ENCODE data around the gene TBC1D10B.
"Not testable (repeated sequence)": the region's sequence is repeated elsewhere in the genome, so short reads cannot be mapped to it uniquely, and the experiment has no call there.

The TBC1D10B gene

DNA sequence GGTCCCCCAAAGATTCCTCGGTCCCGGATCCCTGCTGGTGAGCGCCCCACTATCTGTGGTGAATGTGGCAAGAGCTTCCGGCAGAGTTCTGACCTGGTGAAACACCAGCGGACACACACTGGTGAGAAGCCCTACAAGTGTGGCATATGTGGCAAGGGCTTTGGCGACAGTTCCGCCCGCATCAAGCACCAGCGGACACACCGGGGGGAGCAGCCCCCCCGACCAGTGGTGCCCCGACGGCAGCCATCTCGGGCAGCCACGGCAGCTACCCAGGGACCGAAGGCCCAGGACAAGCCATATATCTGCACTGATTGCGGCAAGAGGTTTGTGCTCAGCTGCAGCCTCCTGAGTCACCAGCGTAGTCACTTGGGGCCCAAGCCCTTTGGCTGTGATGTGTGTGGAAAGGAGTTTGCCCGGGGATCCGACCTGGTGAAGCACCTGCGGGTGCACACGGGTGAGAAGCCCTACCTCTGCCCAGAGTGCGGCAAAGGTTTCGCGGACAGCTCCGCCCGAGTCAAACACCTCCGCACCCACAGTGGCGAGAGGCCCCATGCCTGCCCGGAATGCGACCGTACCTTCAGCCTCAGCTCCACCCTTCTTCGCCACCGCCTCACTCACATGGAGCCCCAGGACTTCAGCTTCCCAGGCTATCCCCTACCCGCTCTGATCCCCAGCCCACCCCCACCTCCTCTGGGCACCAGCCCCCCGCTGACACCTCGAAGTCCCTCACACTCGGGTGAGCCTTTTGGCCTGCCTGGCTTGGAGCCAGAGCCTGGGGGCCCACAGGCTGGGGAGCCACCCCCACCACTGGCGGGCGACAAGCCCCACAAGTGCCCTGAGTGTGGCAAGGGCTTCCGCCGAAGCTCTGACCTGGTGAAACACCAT, 27.7 kb upstream of the TBC1D10B start:
- DNase-seq = no peak

DNA sequence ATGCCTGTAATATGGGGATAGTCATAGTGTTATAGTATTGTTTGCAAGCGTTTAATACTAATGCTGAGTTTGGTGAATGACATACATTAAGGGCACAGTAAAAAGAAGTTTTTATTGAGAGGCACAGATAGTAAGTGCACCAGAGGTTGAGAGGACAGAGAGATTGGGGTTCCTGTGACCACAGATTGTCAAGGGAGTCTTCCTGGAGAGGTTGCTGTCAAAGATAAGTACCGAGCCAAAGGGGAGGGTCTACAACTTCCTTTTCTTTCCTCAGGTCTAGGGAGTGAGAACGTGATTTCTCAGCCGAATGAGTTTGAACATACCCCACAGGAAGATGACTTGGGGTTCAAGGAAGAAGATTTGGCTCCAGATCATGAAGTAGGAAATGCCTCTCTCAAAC, 26.8 kb upstream of the TBC1D10B start:
- no peak for DNase-seq

DNA sequence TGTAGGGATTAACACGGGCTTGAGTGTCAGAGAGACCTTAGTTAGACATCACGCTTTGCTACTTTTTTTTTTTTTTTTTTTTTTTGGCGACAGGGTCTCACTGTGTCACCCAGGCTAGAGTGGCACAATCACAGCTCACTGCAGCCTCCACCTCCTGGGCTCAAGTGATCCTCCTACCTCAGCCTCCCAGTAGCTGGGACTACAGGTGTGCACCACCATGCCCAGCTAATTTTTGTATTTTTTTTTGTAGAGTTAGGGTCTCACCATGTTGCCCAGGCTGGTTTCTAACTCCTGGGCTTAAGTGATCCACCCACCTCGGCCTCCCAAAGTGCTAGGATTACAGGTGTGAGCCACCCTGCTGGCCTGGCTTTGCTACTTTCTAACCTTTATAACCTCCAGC, 26.3 kb upstream of the TBC1D10B start:
- DNase-seq = not testable (repeated sequence)

DNA sequence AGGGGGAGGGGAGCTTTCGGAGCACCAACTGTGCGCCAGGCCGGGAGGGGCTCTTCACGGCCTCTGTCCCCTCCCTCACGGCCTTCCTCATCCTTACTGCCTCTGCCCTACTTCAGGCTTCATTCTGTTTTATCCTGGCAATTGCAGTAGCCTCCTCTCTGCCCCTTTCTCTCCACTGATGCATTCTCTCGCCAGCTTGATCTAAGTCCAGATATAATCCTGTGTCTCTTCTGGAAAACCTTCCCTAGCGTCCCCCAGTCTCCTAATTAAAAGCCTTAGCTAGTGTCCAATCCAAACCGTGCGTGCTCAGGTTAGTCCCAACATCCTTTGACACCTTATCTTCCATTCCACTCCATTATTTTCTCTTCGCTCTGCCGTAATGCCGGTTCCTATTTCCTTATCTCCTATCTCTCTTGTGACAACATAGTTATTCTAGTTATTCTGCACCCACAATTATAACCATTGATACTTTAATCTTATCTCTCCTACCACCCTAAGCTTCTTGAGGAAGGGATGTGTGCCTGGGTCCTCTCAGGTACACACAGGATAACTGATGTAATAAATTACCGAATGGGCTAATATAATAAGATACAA, 25.8 kb upstream of the TBC1D10B start:
- DNase-seq = no peak

DNA sequence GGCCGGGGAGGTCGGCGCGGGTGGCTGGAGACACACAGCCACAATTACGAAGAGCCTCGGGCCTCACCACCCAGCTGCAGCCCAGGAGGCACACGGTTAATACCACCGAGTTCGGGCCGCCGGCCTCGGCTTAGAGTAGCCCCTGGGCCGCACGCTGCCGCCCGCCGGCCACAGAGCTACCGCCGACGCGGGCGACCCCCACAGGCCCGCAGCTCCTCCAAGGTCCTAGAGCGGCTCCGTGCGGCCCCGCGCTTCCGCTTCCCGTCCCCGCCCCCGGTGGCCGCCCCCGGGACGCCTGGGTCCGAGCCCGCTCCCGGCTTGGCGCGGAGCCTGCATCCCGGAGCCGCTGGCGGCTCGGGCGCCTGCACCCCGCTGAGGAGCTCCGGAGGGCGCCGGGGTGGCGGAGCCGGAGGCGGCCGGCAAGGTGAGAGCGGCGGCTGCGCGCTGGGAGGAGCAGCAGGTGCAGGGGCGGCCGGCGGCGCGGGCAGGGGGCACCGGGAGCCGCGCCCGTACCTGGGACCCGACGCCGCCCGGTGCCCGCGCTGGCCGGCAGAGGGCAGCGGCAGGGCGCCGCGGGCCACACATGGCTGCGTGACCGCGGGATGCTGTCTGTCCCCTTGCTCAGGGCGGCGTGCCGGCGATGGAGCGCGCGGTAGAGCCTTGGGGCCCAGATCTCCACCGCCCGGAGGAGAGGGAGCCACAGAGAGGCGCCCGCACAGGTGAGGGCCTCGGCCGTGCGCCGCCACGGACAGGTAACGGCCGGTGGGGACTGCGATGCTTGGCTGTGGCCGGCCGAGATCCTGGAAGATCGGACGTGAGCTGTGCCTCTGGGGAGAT, 25.1 kb upstream of the TBC1D10B start, which contains the start of gene ZNF48:
Gene ZNF48, plus strand, starts transcription at position 266 of the 837 bp plus-strand sequence. Its CDS starts 375 bp downstream, at position 641.
- no peak for DNase-seq

DNA sequence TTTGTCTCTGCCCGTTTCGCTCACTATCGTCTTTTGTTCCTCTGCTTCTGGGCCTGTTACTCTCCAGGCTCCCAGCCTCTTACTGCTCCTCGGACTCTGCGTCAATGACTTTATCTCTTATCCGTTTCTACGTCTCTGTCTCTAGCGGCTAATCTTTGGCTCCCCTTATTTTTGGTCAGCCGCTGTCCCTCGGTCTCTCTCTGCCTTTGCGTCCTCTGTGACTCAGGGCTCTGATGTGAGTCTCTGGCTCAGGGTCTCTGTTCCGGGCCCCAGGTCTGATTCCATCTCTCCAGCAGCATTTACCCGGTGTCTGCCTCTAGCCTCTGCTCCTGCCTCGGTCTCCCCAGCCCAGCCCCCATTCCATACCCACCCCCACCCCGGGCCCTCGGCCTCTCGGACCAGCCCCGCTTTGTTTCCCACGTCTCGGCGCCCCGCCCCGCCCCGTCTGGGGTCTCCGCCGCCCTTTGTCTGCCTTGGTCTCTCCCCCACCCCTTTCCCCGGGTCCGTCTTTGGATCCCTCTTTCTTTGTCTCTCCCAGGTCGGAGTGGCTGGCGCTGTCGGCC, 24.4 kb upstream of the TBC1D10B start:
- no peak for DNase-seq

DNA sequence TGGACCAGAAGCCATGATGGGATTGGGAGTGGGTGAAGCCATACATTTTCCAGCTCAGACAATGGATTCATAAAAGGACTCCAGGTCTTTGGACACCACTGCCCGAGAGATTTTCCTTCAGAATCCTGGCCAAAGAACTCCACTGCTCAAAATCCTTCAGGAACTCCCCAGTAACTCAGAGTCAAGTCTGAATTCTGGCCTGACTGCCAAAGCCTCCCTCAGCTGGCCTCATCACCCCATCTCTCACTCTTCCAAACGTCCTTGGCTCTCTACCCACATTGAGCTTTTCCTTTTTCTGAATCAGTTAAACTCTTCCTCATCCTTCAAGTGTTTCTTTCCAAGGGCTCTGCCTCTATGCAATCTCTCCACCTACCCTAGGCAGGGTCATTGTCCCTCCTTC, 13.2 kb upstream of the TBC1D10B start:
- no peak for DNase-seq

DNA sequence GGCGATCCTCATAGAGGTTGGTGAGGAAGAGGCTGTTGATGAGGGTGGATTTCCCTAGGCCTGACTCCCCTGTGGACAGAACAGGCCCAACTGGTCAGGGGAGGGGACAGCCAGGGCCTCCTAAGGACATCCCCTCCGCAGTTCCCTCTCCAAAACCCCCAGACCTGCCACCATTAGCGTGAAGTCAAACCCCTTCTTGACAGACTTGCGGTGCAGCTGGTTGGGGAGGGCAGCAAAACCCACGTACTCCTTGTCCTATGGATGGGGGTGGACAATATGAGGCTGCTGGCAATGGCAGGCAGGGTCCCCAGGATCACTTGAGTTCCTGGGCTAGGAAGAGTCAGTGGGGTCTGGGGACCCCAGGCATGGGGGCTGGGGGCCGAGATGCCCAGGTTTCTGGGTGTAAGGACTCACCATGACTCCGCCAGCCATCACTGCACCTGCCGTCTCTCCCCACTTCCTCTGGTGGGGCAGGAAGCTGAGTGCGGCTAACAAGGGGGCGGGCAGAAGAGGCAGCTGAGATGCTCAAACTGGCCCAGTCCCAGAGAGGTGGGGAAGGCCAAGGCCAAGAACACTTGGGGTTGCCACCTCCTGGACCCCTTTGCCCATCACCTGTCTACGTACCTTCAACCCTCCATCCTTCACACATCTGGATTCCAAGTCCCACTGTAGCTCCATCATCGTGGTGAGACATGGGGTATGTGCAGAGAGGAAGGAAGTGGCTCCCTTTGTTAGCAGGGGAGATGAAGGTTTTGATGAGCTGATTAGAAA, 12.0 kb upstream of the TBC1D10B start, which contains the start of gene SEPTIN1:
Gene SEPTIN1, minus strand, starts transcription at position 451 of the 771 bp plus-strand sequence. Its CDS starts 19 bp downstream, at position 432.
- peak; percentile 24 for DNase-seq

DNA sequence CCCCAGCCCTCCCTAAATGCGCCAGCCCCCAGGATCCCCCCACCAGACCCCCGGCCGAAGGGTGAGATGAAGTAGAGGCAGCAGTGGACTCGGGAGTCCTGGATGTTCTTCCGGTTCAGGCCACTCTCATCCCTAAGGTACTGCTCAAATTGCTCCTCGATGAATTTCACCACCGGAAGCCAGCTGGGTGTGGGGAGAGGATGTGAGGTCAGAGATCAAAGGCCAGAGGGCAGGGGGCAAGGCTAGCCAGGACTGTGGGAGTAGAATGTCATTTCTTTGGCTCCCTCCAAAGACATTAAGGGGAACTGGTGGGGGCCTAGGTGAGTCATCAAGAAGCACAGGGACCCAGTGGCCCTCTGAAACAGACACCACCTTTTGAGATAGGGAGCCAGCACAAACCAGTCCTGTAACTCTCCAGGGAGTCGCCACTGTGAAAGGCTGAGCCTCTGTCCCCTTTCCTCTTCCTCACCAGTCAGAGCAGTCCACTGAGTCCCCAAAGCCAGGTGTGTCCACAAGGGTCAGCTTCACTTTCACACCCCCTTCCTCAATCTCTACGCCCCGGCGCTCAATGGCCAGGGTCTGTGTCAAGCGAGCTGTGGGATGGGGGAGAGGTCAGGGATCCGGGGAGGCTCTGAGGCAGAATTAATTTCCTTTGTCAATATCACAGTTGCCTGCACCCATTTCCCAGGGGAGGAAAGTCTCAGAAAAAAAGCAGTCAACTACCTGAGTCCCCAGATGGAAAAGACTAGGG, 11.2 kb upstream of the TBC1D10B start:
- no peak for DNase-seq

DNA sequence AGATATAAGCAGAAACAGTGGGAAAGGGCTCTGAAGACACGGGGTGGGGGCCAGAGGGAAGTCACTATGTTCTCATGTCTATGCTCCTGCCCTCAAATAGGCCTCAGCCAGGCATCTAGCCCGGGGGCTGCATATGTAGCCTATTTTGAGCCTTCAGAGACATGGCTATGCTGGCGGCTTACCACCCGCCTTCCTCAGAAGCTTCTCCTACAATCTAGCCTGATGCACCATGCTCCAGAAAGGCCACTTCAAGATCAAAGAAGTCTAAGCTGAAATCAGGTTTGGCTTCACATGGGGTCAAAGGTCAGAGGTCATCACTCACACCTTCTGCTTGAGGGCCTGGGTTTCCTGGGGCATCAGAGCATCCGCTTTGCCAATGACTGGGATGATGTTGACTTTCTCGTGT, 10.5 kb upstream of the TBC1D10B start:
- DNase-seq = no peak

DNA sequence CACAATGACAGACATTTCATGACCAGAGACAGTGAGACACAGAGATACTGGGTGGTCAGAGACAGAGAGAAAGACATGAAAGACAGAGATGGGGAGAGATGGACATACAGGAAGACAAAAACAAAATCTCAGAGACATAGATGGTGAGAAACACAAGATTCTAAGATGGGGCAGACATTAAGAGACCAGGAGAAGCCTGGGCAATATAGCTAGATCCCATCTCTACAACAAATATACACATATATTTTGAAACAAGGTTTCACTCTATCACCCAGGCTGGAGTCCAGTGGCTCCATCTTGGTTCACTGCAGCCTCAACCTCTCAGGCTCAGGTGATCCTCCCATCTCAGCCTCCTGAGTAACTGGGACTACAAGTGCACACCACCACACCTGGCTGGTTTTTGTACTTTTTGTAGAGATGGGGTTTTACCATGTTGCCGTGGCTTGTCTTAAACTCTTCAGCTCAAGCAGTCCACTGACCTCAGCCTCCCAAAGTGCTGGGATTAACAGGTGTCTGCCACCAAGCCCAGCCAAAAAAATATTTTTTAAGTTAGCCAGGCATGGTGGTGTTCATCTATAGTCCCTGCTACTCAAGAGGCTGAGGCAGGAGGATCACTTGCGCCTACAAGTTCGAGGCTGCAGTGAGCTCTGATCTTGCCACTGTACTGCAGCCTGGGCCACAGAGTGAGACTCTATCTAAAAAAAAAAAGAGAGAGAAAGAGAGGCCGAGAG, 9.9 kb upstream of the TBC1D10B start:
- DNase-seq = no peak

DNA sequence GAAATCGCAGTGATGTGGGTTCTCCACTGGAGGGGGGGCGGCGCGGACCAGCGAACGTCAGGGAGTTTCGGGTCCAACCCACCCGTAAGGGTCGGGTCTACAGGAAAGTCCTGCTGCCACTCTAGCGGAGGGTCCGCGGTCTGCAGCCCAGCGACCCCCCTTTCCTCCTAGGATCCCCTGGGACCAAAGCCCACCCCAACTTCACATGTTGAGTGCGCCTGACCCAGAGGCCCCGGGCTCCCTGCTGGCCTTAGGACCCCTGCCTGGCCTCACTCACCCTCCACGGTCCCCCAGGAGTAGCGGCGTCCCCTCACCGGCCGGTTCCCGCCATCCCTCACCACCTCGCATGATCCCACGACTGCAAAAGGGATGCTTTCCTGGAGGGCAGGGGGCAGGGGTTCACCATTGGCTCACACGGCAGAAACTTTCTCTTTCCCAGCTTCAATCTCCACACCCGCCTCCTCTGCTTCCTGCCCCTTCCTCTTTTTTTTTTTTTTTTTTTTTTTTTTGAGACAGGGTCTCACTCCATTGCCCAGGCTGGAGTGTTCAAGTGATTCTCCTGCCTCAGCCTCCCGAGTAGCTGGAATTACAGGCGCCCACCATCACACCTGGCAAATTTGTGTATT, 9.0 kb upstream of the TBC1D10B start:
- DNase-seq = no peak

DNA sequence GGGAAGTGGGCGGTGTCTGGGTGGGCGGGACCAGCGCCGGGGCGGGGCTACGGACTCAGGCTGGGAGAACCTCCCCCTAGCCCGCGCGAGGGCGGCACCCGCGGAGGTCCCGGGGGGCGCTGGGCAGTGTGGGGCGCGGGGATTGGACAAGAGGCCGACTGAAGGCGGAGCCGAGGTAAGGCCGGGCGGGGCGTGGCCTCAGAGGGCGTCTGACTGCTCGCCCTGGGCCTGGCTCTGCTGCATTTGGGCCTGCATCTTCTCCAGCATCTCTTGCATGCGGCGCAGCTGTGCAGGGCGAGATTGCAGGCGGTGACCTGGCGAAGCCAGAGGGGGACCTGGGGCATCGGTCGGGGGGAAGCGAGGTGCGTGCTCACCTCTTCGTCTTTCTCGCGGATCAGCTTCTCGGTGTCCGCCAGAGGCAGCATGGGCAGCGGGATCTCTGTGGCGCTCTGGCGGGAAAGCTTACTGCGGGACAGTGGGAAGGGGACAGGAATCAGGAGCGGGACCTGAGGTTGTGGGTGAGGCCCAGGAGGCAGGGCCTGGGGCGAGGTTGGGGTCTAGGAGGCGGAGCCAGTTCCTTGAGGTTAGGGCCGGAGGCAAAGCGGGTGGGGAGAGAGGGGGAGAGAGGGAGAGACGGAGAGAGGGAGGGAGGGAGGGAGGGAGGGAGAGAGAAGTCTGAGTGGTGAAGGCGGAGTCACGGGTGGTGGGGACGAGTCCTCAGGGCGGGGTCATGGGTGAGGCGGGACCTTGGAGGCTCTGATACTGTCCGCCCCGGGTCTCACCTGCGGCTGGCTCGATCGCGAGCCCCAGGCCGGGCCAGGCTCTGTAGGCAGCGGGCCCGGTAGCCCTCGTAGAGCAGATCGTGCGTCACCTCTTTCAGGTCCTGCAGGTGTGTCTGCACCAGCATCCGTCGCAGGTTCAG, 8.2 kb upstream of the TBC1D10B start:
- DNase-seq = peak; percentile 91

DNA sequence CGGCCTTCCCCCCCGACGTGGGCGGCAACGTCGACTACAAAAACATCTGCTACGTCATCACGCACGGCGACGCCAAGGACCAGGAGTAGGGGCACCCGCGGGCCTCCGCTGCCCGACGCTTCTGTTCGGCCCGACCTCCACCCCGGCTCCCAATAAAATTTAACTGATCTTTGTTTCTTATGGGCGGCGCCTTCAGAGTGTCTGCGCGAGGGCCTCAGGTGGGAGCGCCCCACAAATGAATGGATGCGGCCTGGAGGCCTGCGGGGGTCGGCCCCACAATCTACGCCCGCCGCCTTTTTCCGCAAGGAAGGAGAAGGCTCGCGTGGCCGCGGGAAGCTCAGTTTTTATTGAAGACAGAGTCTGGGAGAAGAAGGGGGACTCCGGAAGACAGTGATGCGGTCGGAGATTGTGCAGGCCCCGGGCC, 7.5 kb upstream of the TBC1D10B start:
- peak; percentile 83 for DNase-seq

DNA sequence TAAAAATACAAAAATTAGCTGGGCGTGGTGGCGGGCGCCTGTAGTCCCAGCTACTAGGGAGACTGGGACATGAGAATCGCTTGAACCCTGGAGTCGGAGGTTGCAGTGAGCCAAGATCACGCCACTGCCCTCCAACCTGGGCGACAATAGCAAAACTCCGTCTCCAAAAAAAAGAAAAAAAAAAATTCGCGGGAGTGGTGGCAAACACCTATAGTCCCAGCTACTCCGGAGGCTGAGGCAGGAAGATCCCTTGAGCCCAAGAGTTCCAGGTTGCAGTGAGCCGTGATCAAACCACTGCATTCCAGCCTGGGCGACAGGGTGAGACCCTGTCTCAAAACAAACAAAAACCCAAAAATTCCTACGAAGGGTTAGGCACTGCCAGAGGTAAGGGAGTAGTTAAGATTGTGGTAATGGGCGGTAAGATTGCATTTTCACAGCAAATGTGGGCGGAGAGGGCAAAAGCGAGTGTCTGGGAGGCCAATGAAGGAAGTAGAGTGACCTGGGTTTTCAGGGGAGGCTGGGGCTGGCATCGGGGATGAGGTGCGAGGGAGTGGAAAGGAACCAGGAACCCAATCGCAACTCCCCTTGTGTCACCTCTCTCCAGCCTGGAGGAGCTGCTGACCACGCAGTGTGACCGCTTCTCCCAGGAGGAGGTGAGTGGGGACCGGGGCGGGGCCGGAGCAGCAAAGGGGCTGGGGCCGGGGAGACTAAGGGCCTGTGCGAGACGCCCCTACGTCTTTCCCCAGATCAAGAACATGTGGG, 6.9 kb upstream of the TBC1D10B start:
- DNase-seq = no peak

DNA sequence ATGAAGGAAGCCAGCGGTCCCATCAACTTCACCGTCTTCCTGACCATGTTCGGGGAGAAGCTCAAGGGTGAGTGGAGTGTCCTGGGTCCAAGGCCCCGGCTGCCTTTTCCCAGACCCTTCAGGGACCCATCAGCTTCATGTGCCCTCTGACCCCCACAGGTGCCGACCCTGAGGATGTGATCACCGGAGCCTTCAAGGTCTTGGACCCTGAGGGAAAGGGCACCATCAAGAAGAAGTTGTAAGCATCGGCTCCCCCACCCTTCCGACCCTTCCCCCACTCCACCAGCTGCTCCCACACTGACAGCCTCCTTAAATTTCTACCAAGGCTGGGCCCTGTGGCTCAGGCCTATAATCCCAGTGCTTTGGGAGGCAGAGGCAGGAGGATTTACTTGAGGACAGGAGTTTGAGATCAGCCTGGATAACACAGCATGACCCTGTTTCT, 6.2 kb upstream of the TBC1D10B start:
- no peak for DNase-seq

DNA sequence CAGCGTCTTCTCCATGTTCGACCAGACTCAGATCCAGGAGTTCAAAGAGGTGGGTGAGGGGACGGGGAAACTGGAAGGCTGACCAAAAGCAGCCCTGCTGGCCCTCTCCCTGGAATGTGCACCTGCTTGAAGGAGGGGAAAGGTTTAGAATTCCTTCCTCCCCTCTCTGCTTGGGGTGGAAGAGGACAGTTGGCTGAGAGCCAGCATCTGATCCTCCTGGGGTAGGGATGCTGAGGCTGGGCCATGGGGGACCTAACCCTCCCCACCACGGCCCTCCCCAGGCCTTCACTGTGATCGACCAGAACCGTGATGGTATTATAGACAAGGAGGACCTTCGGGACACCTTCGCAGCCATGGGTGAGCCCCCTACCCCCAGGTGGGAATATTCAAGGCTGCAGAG, 5.6 kb upstream of the TBC1D10B start:
- DNase-seq = no peak

DNA sequence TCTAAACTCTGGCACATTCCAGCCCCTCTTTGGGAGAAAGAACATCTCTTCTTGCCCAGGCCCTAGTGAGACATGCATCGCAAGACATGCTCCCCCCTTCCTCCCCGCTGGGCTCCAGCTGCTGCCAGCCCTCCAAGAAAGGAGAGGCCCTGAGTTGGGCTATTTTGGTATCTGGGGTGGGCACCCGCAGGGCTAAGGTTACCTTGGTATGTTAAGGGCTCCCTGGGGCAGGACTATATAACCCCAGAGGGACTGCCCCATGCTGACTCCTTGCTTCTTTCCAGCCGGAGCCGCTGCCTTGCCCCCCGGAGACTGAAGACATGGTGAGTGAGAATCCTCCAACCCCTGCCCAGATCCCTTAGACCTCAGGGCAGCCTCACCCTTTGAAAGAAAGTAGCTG, 4.2 kb upstream of the TBC1D10B start, which contains the start of gene MYL11:
Gene MYL11, plus strand, starts transcription at position 265 of the 400 bp plus-strand sequence. Its CDS starts 56 bp downstream, at position 321.
- DNase-seq = no peak
